ENCODE results near the gene PLD5.

The PLD5 gene

DNA sequence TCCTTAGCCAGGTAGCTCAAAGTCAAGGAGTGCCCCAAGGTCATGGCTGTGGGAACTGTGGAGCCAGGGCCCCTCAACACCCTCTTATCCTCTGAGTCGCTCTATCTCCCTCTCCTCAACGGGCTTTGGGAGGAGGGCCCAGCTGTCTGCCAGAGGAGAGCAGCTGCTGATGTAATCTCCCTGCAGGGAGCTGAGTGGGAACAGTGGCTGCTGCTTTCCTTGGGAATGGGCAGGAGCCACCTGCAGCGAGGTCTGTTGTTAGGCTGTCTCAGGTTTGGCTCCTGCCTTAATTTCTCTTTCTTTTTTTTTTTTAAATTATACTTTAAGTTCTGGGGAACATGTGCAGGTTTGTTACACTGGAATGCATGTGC lies 466.8 kb downstream of the PLD5 start:
- Histone ChIP-seq H3K9ac (no peak overlapping the region), H3K4me1 (ENCODE audit: low read depth, poor library complexity, severe bottlenecking) (no peaks in the 10 kb centered on the region), H3K4me3 (IDR thresholded peaks at IDR 0.05; ENCODE audit: insufficient read depth, low read depth, low read length) (no peak overlapping the region), H3K27ac (no peak overlapping the region), H4K20me1 (ENCODE audit: insufficient read depth) (no peaks in the 10 kb centered on the region), H2AFZ (ENCODE audit: low read depth) (no peak overlapping the region), H3K36me3 (ENCODE audit: insufficient read depth) (no peaks in the 10 kb centered on the region), H3K79me2 (ENCODE audit: insufficient read depth, low read depth) (no peaks in the 10 kb centered on the region), H3K4me2 (no peak overlapping the region), H3K27me3 (ENCODE audit: insufficient read depth, low read depth) (no peaks in the 10 kb centered on the region)
- TF ChIP-seq, protein P1, sequence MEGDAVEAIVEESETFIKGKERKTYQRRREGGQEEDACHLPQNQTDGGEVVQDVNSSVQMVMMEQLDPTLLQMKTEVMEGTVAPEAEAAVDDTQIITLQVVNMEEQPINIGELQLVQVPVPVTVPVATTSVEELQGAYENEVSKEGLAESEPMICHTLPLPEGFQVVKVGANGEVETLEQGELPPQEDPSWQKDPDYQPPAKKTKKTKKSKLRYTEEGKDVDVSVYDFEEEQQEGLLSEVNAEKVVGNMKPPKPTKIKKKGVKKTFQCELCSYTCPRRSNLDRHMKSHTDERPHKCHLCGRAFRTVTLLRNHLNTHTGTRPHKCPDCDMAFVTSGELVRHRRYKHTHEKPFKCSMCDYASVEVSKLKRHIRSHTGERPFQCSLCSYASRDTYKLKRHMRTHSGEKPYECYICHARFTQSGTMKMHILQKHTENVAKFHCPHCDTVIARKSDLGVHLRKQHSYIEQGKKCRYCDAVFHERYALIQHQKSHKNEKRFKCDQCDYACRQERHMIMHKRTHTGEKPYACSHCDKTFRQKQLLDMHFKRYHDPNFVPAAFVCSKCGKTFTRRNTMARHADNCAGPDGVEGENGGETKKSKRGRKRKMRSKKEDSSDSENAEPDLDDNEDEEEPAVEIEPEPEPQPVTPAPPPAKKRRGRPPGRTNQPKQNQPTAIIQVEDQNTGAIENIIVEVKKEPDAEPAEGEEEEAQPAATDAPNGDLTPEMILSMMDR (conservative IDR thresholded peaks at IDR 0.05; ENCODE audit: low read depth, low read length), result no peak

- Histone ChIP-seq H3K4me1 (ENCODE audit: low read depth, poor library complexity, severe bottlenecking) (no peaks in the 10 kb centered on the region), H3K27me3 (ENCODE audit: insufficient read depth, low read depth) (no peaks in the 10 kb centered on the region), H3K4me3 (IDR thresholded peaks at IDR 0.05; ENCODE audit: insufficient read depth, low read depth, low read length) (no peak overlapping the region), H2AFZ (ENCODE audit: low read depth) (no peak overlapping the region), H3K79me2 (ENCODE audit: insufficient read depth, low read depth) (no peaks in the 10 kb centered on the region), H4K20me1 (ENCODE audit: insufficient read depth) (no peaks in the 10 kb centered on the region), H3K4me2 (no peak overlapping the region), H3K36me3 (ENCODE audit: insufficient read depth) (no peaks in the 10 kb centered on the region), H3K27ac (no peak overlapping the region), H3K9ac (no peak overlapping the region)
- TF ChIP-seq, protein P1 (conservative IDR thresholded peaks at IDR 0.05; ENCODE audit: low read depth, low read length), result no peak
These were observed 467.3 kb downstream of the PLD5 start for GRCh38 chr1:242056988-242057744.

DNA sequence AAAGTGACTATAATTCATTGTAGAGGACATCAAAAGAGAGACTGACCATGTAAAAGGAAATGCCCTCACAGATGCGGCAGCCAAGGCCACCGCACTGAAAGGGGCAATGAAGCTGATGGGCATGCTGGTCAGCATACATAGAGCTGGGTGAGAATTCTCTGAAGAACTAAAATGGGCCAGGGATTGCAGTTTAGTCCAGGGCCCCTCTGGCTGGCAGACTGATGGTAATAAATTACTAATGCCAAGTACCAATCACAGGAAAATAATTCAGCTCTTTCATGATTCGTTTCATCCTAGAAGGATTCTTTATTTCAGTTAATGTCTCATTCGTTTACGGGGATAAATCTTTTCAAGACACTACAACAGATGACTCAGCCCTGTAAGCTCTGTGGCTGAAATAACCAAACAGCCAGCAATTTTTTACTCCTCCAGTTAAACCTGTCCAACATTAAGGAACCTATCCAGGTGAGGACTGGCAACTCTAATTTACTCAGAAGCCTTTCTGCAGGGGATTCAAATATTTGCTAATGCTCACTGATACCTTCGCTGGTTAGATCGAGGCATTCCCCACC lies 468.7 kb downstream of the PLD5 start:
- H3K27me3 ChIP-seq (ENCODE audit: insufficient read depth, low read depth), result no peaks in the 10 kb centered on the region
- H3K9ac ChIP-seq, result no peak overlapping the region
- no peaks in the 10 kb centered on the region for H3K36me3 ChIP-seq (ENCODE audit: insufficient read depth)
- H3K4me2 ChIP-seq, result no peak overlapping the region
- H3K79me2 ChIP-seq (ENCODE audit: insufficient read depth, low read depth), result no peaks in the 10 kb centered on the region
- H2AFZ ChIP-seq (ENCODE audit: low read depth), result no peak overlapping the region
- H3K4me3 ChIP-seq (IDR thresholded peaks at IDR 0.05; ENCODE audit: insufficient read depth, low read depth, low read length), result no peak overlapping the region
- TF ChIP-seq, protein P1 (conservative IDR thresholded peaks at IDR 0.05; ENCODE audit: low read depth, low read length), result no peak
- H4K20me1 ChIP-seq (ENCODE audit: insufficient read depth), result no peaks in the 10 kb centered on the region
- H3K4me1 ChIP-seq (ENCODE audit: low read depth, poor library complexity, severe bottlenecking), result no peaks in the 10 kb centered on the region
- no peak overlapping the region for H3K27ac ChIP-seq

- H3K9ac ChIP-seq, result no peak overlapping the region
- H3K27ac ChIP-seq, result no peak overlapping the region
- no peaks in the 10 kb centered on the region; the same call in 1 of the 2 replicates for H3K27me3 ChIP-seq (ENCODE audit: insufficient read depth, low read depth)
- H3K79me2 ChIP-seq (ENCODE audit: insufficient read depth, low read depth), result no peaks in the 10 kb centered on the region
- no peak overlapping the region for H3K4me3 ChIP-seq (IDR thresholded peaks at IDR 0.05; ENCODE audit: insufficient read depth, low read depth, low read length)
- H3K4me1 ChIP-seq (ENCODE audit: low read depth, poor library complexity, severe bottlenecking), result no peaks in the 10 kb centered on the region
- no peaks in the 10 kb centered on the region for H3K36me3 ChIP-seq (ENCODE audit: insufficient read depth)
- H3K4me2 ChIP-seq, result no peak overlapping the region
- TF ChIP-seq, protein P1 (conservative IDR thresholded peaks at IDR 0.05; ENCODE audit: low read depth, low read length), result no peak
- H4K20me1 ChIP-seq (ENCODE audit: insufficient read depth), result no peaks in the 10 kb centered on the region
- H2AFZ ChIP-seq (ENCODE audit: low read depth), result no peak overlapping the region
These were observed 481.3 kb downstream of the PLD5 start for GRCh38 chr1:242043165-242043564.

All from KMS-11 (cell line).